ENCODE results near the gene C22orf23.

DNA sequence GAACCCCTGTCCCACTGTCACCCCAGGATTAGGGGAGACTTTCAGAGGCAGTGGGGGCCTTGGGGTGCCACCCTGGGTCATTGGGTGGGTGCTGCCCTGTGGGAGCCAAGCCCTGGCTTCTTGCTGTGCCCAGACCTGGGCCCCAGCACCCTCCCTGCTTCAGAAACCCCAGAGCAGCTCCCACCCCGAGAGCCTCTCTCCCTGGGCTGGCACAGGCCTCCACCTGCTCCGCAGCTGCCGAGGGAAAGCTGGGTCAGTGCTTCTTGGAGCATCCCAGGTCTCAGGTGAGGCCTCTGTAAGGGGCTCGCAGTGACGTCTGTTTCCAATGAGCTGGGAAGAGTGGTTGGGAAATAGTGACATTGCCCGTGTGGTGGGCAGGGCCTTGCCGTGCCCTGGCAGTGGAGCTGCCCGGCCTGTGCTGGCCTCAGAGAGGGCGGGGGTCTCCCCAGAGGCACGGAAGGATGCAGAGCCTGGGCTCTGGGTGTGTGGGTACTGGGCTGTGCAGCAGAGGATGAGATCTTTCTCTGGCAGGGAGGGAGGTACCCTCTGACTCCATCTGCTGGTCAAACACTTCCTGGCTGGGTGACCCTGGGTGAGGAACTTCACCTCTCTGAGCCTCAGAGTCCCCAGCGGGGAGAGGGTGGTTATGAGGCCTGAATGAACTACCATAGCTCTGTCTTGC is 23.0 kb downstream of the C22orf23 start:
- TF ChIP-seq, protein P1, sequence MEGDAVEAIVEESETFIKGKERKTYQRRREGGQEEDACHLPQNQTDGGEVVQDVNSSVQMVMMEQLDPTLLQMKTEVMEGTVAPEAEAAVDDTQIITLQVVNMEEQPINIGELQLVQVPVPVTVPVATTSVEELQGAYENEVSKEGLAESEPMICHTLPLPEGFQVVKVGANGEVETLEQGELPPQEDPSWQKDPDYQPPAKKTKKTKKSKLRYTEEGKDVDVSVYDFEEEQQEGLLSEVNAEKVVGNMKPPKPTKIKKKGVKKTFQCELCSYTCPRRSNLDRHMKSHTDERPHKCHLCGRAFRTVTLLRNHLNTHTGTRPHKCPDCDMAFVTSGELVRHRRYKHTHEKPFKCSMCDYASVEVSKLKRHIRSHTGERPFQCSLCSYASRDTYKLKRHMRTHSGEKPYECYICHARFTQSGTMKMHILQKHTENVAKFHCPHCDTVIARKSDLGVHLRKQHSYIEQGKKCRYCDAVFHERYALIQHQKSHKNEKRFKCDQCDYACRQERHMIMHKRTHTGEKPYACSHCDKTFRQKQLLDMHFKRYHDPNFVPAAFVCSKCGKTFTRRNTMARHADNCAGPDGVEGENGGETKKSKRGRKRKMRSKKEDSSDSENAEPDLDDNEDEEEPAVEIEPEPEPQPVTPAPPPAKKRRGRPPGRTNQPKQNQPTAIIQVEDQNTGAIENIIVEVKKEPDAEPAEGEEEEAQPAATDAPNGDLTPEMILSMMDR (IDR thresholded peaks at IDR 0.05), result no peak
- no peak for TF ChIP-seq EZH2 (IDR thresholded peaks at IDR 0.05; ENCODE audit: borderline replicate concordance, insufficient read depth, low read depth, low read length, poor library complexity, severe bottlenecking)

Measured in B cell (primary cell).